Astrocyte (in vitro differentiated cells and primary cell): ENCODE results near the gene ADAM29.

Experiments used
- CTCF ChIP-seq: IDR thresholded peaks from 2 replicates; pipeline ENCODE4 v1.5.1; 2011; ENCODE audit warnings: low read depth, mild to moderate bottlenecking, inconsistent platforms, low read length, moderate library complexity; ENCODE audit not compliant: insufficient read depth
- EZH2 ChIP-seq: IDR thresholded peaks from 2 replicates; pipeline ENCODE4 v1.6.1; 2012; ENCODE audit warnings: mild to moderate bottlenecking, low read length, inconsistent platforms; ENCODE audit not compliant: insufficient read depth

GRCh38 chr4:174946246-174946645 is 28.1 kb downstream of the ADAM29 start:
- TF ChIP-seq CTCF = no peak
- TF ChIP-seq EZH2 = no peak
